Glomerular visceral epithelial cell (primary cell): ENCODE data around the gene KRT1.

Experiments used
- DNase-seq: peaks from one replicate; pipeline ENCODE4 v3.0.0-alpha.2; 2016; ENCODE audit errors: extremely low spot score

The KRT1 gene

DNA sequence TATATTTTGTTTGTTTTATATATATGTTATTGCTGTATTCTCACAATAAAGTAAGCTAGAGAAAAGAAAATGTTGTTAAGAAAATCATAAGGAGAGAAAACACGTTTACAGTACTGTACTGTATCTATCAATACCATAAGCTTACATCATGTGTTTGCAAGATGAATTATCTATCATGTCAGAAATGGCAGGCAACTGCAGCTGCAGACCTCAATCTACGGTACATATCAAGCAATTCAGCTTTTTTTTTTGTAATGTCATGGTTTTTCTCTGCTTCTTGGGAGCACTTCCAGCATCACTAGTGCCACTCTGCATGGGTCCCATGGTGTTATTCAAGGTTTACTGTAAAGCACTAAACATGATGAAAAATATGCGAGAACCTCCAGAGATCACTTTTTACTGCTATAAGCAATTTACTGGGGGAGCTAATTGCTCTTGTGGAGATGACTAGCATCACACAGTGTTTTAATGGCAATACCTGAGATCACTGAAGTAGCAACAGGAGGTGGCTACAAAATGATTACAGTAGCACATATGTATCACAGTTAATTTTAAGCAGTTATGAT lies 19.2 kb downstream of the KRT1 start:
- DNase-seq: no peak

DNA sequence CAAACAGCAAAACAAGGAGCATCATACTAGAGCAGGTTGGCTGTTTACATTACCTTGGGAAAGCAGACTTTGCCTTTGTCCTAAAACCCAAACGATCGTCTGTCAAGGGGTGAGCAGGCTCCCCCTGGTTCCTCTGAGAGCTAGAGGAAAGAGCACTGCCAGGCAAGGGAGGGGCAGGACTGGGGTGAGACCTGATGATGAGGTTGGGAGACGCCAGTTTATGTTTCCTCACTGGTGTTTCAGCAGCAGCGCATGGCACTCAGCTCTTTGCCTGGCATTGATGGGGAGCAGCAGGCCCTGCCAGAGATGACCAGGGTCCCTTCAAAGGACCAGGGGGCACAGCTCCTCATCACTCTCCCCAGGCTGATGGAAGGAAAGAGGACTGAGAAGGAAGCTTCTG lies 20.3 kb downstream of the KRT1 start:
- no peak for DNase-seq

DNA sequence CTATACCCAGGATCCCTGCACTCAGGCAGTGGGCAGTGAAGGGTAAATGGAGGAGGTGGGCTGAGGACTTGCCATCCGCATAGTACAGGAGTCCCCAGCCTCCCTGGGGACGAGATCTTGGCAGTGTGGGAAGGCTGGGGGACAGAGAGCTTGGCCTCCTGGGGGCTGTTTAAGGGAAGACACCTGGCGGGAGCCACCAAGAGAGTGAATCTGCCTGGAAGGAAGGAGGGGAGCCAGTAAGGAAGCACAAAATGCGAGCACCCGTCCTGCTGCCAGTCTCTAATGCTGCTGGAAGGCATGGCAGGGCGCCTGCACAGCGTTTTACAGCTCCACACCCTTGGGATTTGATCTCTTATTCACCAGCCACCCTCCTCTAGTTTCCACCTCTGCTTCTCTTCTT lies 20.8 kb downstream of the KRT1 start:
- DNase-seq: no peak

DNA sequence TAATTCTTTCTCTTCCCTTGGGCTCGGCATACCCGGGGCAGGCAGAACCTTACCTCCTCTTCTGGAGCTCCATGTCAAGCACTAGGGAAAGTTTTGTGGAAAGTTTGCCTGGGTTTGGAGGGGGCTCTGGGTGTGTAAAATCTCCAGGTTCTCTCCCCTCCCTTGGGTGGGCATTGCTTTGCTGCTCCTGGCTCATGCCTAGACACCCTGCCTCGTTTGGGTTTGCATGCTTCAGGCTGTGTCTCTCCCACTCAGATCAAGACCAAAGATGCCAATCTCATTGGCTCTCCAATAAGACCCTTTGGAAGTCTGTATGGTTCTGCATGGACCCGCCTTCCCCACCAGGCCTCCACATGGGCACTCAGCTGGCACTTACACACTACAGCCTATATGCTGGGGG lies 22.0 kb downstream of the KRT1 start:
- no peak for DNase-seq

DNA sequence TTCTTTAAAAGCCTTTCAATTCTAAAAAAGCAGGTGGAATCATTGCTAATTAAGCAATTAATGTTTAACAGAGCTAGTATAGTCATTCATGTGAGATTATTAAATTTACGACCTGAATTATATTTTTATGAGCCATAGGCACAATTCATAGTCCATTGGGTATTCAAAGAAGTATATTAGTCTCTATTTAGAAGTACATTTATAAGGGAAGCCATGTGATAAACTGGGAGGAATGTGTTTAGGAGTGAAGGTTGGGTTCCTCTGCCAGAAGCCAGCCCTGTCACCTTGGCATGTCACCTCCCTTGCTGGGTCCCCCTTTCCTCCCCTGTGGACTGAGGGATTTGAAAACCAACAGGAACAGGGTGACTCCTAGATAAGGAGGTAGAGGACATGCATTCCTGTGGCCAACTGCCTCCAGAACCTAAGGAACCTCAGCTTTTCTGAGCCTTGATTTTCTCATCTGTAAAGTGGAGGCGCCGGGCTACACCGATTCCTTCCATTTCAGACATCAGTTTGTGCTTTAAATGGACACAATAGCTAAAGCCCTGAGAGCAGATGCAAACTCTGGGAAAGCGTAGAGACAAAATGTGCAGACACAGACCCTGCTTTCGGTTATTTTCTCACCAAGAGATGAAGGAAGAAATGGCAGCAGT lies 22.8 kb downstream of the KRT1 start:
- no peak for DNase-seq

DNA sequence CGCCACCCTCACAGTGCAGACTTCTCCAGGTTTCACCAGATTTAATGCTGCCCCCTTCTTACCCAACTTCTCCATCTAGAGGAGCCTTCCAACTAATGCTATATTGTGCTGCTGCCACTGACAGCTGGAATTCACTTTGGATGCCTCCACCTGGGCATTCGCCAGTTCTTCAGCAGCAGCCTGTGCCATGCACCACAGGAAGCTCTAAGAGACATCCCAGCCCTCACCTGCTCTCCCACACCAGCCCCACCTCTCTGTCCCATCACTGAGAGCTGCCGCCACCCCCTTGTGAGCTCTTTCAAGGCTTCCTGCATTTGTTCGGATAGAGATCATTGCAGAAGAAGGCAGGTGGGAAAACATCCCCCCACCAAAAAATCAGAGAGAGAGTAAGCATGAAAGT lies 23.6 kb downstream of the KRT1 start:
- no peak for DNase-seq

DNA sequence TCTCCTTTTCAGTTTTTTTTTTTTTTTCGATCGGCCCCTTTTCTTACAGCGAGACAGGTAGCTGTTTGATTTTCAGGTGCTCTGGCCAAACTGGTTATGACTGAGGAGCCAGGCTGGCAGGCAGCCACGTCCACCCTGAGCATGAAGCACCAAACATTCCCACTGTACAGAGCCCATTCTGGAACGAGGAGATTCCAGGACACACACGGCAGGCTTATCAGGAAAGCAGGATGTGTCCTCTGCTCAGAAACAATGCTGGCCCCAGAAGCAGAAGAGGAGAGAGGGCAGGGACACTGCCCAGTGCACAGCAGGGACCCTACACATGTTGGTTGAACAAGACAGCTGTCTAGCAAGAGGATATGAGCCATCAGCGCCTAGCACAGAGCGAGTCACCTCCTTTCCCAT lies 24.5 kb downstream of the KRT1 start:
- DNase-seq: no peak

DNA sequence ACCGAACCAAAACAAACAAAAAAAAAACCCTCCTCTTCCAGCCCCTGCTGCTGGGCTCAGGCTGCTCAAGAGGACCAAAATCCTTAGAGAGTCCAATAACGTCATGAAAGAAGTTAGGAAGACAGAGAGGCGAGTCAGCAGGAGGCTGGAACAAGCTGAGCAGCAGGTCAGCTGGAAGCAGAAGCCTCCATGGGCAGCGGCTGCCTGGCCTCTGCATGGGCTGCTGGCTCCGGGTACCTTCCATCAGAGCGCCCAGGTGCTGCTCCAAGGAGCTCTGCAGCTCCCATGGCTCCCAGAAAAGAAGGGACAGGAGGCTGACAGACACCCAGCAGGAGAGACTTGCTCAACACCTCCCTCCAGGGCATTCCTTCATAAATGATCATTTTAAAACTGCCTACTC lies 25.0 kb downstream of the KRT1 start:
- DNase-seq: no peak

DNA sequence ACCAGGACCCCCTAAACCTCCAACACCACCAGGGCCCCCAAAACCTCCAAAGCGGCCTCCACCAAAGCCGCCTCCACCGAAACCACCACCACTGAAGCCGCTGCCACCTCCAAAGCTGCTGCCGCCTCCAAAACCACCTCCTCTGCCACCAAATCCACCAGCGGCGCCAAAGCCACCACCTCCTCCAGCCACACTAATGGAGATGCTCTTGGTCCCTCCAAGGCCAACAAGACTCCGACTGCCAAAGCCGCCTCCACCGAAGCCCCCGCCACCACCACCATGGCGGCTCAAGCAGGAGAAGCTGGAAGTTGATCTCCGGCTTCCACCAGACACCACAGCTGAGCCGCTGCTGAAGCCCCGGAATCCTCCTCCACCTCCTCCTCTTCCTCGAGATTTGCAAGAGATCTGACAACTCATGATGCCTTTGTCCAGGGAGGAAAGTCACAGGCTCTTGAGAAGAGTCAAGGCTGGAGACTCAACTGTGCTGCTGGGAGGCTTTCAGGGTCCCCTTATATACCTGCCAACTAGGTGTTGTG lies 28.4 kb downstream of the KRT1 start, which contains the start of gene KRT2:
Gene KRT2 (minus strand): TSS at position 486 of the 536 bp plus-strand sequence. CDS start 69 bp downstream, at position 417.
- no peak for DNase-seq

DNA sequence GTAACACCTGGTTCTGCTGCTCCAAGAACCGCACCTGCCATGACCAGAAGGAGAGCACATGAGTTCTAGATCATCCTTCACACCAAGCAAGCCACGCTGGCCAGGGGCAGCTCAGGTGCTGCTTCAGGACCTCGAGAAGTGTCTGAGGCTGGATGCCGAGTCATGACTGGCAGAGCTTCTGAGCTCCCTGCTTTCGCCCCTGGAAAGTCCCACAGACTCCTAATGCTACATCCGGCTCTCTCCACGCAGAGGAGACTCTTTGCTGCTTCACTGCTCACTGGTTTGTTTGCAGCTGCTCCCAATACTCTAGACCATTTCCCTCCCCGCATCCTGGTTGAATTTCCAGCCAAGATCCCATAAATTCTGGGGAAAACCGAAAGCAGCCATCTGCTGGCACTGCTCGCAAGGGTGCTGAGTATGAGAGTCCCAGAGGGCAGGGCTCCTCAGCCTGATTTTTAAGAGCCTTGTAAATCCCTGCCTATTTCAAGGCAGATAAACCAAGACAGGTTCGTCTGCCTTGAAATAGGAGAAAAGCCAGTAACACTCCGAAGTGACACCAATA lies 29.6 kb downstream of the KRT1 start:
- DNase-seq: peak; percentile 56

DNA sequence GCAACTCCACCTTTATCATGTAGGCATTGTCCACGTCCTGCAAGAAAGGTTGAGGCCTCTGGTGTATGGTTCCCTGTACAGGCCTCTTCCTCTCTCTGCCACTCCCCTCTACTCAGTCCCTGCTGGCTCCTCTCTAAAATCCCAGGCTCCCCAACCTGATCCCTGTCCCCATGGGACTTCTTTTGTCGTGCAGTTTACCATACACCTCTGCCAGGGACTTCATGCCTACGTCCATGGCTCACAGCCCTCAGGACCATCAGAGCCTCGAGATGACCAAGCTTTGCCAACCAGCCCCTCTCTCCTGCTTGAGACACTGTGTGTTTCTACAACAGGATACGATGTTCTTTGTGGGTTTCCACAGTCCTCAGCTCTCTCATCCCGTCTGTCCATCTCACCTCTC lies 31.1 kb downstream of the KRT1 start:
- DNase-seq: no peak

DNA sequence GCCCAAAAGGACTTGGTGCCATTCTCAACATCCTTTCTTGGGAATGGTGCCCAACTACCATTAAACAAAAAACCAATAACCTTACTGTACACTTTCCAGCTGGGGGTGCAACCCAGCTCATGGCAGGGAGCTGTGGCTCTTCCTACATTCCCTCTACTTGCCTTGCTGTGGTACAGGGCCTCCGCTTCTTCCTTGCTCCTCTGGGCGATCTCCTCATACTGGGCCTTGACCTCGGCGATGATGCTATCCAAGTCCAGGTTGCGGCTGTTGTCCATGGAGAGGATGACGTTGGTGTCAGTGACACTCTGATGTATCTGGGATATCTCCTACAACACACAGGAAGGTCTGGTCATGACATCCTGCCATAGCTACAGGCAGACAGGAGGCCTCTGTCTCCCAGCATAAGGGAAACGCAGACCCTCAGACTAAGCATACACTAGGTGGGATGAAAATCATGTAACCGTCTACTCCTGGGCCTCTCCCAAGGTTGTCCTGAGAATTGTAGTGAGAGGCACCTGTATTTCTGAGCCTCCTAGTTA lies 32.1 kb downstream of the KRT1 start:
- DNase-seq: no peak

DNA sequence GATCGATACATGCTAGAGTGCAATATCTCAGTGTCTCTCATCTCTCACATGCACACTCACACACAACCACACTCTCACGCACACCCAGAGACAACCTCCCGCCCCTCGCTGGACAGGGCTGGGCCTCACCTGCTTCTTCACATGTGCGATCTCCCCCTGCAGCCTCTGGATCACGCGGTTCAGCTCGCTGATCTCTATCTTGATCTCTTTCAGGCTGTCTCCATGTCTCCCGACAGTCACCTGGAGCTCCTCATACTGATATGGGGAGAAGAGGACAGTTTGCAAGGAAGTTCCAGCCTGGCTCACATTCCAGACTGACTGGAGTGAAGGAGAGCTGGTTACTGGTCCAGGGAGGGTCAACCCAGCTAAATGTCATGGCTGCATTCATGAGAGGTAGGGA lies 32.6 kb downstream of the KRT1 start:
- no peak for DNase-seq

DNA sequence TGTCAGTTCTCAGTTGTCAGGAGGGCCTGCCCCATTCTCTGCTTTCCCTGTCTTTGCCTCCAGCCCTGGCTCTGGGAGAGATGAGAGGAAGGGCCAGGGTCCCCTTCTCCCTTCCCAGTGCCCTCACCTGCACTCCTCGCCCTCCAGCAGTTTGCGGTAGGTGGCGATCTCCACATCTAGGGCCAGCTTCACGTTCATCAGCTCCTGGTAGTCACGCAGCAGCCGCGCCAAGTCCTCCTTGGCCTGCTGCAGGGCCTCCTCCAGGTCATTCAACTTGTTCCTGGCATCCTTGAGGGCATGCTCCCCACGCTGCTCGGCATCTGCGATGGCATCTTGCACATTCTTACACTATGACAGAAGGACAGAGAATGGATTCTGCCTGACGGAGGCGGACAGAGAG lies 33.6 kb downstream of the KRT1 start:
- DNase-seq: no peak

DNA sequence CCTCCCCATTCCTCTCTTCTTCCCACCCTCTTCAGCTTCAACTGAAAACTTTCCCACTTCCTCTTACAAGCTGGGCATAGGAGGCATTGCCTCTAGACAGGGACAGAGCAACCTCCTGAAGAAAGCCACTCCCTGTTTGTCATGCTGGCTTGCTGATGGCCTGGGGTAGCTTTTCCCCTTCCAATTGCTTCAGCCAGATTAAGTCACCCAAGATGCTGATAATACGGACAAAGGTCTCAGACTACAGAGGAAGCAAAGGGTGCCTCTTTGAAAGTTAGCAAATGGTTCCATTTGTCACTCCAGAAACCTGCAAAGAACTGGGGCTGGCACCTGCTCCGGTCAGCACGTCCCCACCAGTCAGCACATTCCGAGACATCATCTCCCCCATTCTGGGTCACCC lies 34.2 kb downstream of the KRT1 start:
- DNase-seq: no peak

DNA sequence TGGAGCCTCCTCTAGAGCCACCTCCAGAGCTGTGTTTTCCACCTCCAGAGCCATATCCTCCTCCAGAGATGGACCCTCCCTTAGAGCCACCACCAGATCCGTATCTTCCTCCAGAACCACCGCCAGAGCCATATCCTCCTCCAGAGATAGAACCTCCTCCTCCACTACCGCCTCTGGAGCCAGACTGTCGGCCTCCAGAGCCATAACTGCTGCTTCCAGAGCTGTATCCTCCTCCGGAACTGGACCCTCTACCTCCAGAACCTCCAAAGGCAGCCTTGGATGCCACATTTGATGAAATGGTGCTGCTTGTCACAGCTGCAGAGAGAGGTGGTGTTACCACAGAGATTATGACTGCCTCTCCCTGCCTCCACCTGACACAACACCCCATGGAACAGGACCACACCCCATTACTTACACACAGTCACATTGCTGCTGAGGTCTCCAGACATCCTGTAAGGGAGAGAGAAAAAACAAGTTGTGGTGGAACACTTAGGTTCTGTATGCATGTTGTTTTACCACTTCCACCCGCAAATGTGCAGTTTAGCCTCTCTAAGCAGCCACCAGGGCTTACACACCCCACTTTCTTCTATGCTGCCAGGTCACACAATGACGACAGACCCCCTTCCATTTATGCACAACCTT lies 35.0 kb downstream of the KRT1 start:
- DNase-seq: no peak

DNA sequence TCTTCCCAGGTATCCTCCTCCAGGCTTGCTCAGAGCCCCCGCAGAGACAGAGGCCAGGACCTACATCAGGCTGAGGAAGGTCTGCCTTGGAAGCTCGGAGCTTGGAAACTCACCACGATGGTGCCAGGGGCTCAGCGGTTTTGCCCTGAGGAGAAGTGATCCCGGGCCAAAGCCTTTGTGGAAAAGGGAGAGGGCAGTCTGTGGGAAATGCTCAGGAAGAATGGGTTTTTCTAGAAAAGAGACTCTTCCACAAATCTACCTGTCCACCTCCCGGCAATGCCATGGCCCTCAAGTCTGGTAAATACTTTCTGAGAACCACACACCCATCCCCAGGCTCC lies 36.2 kb downstream of the KRT1 start:
- DNase-seq: no peak

DNA sequence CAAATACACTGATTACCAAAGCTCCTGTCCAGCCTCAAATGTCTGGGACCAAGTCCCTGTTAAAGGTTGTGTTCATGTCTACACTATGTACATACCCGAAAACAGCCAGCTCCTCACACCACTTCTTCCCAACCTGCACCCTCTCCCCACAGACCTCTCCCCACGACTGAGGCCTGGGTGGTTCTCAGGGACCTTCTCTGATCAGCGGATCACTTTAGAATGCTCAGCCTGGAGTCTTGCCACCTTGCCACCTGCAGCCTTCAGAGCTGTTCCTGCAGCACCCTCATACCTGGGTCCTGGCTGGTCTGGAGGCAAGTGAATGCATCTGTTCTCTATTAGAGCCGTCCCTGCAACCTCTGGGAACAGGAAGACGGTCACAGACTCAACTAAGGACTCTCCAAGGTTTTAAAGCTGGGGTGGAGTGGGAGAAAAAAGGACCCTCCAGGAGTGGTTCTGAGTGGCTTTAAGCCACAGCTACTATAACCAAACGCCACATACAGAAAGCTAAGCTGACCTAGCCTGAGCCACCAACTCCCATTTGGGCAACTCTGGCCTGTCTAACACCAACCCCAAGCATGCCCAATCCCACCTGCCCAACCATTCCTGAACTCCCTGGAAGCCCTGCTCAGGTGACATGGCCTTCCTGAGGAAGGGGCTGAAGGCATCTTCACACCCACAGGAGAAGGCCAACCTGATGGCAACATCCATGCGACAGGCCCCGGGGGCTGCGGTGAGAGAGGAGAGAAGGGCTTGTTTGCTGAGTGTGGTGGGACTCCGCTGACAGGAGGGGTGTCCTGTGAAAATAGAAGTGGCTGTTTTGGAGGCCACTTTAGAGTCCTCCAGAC lies 36.8 kb downstream of the KRT1 start:
- no peak for DNase-seq

DNA sequence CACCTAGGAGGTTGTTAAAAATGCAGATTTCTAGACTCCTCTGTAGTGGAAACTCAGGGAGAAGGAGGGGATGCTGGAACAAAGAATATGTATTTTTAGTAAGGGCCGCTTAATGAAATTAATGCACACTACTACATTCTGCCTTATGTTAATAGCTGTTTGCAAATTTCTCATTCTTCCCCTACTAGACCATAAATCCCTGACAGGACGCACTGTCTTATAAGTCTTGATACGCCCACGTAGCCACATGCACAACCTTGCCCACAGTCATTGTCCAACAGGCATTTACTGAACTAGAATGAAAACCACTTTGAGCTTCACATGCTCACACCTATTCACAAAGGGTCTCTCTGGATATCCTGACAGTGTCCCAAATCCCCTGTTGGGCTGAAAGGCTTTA lies 38.7 kb downstream of the KRT1 start:
- no peak for DNase-seq

DNA sequence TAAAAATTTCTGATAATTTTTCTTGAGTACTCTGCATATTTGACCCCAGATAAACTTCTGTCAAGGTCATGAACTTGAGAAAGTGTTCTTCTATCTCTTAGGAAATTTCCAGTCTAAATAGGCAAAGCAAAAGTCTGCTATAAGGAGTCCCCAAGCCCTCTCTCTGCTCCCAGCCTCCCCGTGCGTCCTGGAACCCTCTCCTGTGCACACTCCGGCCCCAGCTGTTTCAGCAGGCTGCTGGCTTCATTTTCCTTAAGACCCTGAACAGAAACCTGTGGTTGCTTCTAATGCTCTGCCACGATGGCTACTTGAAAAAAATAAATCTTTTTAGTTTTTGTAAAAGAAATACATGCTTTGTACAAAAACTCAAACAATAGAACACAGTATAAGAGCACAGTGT lies 42.9 kb downstream of the KRT1 start:
- DNase-seq: no peak

DNA sequence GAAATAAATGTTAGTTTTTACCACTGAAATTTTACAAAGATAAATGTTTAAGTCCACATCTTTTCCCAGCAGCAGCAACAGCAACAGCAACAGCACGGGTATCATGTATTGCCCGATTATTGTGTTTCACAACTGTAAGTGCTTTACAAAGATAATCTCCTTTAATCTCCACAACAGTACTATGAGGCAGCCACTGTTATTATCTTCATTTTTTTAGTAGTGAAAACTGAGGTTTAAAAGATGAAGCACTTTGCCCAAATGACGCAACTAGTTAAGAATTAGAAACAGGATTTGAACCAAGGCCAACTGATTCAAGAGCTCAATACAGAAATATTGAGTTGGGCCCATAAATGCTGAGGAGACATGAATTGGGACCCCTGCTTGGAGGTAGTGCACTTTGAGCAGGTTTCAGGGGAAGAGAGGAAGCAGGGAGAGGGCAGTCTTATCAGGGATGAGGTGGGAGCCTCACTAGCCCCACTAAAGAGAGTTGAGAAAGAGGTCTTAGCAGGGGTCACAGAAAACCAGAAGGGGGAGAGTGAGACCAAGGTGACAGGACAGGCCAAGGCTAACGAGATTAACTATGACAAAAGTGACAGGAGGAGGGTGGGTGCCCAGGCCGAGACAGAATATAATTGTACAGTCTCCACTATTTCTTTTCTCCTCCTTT lies 43.5 kb downstream of the KRT1 start:
- no peak for DNase-seq
